Activated CD8-positive, alpha-beta T cell treated with anti-CD3 and anti-CD28 coated beads for 36 hours (primary cell): ENCODE results near the gene NCOA1. TPM values are rescaled to one million over a fixed set of nuclear protein-coding genes. Genes with fewer than 3 reads are reported as not detected.

Experiments
- ATAC-seq: fragments of 200-7000 bp; cut with Tn5 transposase; one replicate; pipeline ENCODE4 v1.10.0; 2021; ENCODE audit warnings: mild to moderate bottlenecking, moderate library complexity
- CTCF ChIA-PET: fragments of 350-600 bp; sonication (Branson Sonifier 250); formaldehyde crosslinking; loops from one replicate; lab custom pipeline; 2021; ENCODE audit warnings: antibody characterized with exemption; lab: Charles Lee
- POLR2A ChIA-PET: fragments of 350-600 bp; sonication (Branson Sonifier 250); formaldehyde crosslinking; loops from one replicate; lab custom pipeline; 2021; ENCODE audit warnings: antibody characterized with exemption; lab: Charles Lee
- DNase-seq: peaks from one replicate; pipeline ENCODE4 v3.0.0-alpha.2; 2020
- H3K27ac Mint-ChIP-seq: one replicate; pipeline ENCODE4 v1.8.0; 2021; ENCODE audit warnings: mild to moderate bottlenecking, mixed read lengths
- H3K27me3 Mint-ChIP-seq: one replicate; pipeline ENCODE4 v1.8.0; 2021; ENCODE audit warnings: mixed read lengths
- H3K36me3 Mint-ChIP-seq: one replicate; pipeline ENCODE4 v1.8.0; 2021; ENCODE audit warnings: low read depth, mixed read lengths
- H3K4me1 Mint-ChIP-seq: one replicate; pipeline ENCODE4 v1.8.0; 2021; ENCODE audit warnings: low read depth, mixed read lengths
- H3K4me3 Mint-ChIP-seq: one replicate; pipeline ENCODE4 v1.8.0; 2021; ENCODE audit warnings: mild to moderate bottlenecking, moderate library complexity, mixed read lengths
- H3K9me3 Mint-ChIP-seq: one replicate; pipeline ENCODE4 v1.8.0; 2021; ENCODE audit warnings: mixed read lengths
- intact Hi-C: fragments of 100-400 bp; cut with micrococcal nuclease; formaldehyde crosslinking; loops from one replicate; pipeline ENCODE4 v1.10.0; 2022
- total RNA-seq, 2 experiments: library from RNA; stranded (reverse); gene quantifications; one replicate each; pipeline ENCODE4 v1.2.3, GENCODE V29; 2021
- TF ChIP-seq, protein P1 (sequence below): fragments of 200-600 bp; IDR thresholded peaks from one replicate; pipeline ENCODE4 v1.8.0; 2022; ENCODE audit warnings: antibody characterized with exemption, mild to moderate bottlenecking

The NCOA1 gene
- total RNA-seq, 2 experiments from 2014 or later = 16.8 to 17.1 TPM

DNA sequence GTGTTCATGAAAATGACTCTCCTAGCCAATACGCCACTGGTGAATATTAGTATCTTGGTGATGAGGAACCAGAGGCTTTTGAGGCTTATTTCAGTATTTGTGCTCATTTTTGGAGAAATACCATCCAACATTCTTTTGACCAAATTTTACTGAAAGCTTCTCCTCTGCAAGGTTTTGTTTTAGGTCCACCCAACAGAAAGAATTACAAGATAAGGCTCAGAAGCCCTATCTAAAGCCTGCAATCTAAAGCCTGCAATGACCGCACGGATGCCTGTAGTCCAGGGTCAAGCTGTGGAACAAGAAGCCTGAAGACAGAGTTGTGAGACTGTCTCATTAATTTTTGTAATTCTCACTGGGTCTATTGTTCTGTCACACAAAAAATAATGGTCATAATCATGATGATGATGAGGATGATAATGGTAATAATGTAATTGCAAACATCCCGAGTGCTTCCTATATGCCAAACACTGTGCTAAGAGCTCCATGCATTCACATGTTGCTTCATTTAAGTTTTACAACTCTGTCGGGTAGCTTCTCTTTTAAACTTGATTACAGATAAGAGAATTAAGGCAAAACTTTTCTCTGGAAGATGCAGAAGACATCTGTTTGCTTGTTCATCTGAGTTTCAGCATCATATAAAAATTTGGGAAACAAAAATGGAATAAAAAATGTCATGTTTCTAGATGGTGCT lies 33.2 kb upstream of the NCOA1 start:
- H3K9me3 Mint-ChIP-seq = no peaks in the 10 kb centered on the region
- H3K36me3 Mint-ChIP-seq = no peaks in the 10 kb centered on the region
- TF ChIP-seq, protein P1, sequence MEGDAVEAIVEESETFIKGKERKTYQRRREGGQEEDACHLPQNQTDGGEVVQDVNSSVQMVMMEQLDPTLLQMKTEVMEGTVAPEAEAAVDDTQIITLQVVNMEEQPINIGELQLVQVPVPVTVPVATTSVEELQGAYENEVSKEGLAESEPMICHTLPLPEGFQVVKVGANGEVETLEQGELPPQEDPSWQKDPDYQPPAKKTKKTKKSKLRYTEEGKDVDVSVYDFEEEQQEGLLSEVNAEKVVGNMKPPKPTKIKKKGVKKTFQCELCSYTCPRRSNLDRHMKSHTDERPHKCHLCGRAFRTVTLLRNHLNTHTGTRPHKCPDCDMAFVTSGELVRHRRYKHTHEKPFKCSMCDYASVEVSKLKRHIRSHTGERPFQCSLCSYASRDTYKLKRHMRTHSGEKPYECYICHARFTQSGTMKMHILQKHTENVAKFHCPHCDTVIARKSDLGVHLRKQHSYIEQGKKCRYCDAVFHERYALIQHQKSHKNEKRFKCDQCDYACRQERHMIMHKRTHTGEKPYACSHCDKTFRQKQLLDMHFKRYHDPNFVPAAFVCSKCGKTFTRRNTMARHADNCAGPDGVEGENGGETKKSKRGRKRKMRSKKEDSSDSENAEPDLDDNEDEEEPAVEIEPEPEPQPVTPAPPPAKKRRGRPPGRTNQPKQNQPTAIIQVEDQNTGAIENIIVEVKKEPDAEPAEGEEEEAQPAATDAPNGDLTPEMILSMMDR = no peak
- ATAC-seq (no peak), DNase-seq (no peak)
- POLR2A ChIA-PET = no interaction called here
- CTCF ChIA-PET = interaction anchor here (0.6 to 1.4 kb wide), 3 partner anchors 9 to 48 kb away, joined by 3 to 7 read pairs (median 3); no protein-coding TSS in a partner anchor
- no peaks in the 10 kb centered on the region for H3K27me3 Mint-ChIP-seq
- H3K4me1 Mint-ChIP-seq = peaks cover 8% of the 10 kb centered on the region
- H3K27ac Mint-ChIP-seq = no peak overlapping the region
- no peak overlapping the region for H3K4me3 Mint-ChIP-seq
- intact Hi-C loops = no loop called here

DNA sequence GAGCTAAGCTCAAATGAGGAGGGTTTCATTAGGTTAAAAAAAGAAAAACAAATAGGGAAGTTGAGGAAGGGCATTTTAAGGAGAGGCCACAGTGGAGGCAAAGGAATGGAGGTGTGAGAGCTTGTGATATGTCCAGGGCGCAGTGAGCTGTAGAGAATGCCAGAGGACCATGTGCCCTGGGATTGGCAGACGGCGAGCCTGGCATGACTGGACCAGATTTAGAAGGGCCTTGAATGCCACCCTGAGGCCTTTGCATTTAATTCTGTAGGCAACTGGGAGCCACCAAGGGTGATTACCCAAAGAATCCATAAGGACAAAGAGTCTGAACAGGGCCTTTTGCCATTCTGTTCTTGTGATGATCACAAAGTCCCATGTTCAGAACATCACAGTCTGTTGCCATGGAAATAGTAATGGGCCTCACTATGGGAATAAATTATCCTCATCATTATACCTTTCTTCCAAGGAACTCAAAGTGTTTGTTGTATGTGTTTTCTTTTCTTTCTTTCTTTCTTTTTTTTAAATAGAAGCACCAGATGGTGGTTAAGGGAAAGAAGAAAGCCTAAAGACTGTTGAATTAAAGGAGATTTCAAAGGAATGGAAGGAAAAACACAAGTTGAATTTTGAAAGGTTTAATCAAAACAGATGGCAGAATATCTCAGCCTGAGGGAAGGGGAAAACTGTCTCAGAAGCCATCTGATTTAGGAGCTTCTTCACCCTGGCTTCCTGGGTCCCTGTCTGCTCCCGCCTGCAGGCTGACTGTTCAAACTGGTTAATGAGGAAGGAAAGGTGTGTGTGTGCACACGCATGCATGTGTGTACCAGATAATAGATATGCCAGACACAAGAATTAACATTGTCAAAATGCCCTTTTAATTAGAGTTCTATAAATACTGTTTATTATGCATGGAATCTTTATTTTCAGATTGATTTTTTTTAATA lies 31.6 kb upstream of the NCOA1 start:
- Mint-ChIP-seq H3K4me1 (peaks cover 8% of the 10 kb centered on the region), H3K27me3 (no peaks in the 10 kb centered on the region), H3K36me3 (no peaks in the 10 kb centered on the region), H3K27ac (no peak overlapping the region), H3K9me3 (no peaks in the 10 kb centered on the region), H3K4me3 (no peak overlapping the region)
- ChIA-PET POLR2A (no interaction called here), CTCF (interaction anchor here (1.2 kb wide), 1 partner anchor 49 kb away, joined by 3 read pairs; no protein-coding TSS in a partner anchor)
- ATAC-seq (no peak), DNase-seq (no peak)
- intact Hi-C loops = no loop called here
- TF ChIP-seq, protein P1 = no peak

DNA sequence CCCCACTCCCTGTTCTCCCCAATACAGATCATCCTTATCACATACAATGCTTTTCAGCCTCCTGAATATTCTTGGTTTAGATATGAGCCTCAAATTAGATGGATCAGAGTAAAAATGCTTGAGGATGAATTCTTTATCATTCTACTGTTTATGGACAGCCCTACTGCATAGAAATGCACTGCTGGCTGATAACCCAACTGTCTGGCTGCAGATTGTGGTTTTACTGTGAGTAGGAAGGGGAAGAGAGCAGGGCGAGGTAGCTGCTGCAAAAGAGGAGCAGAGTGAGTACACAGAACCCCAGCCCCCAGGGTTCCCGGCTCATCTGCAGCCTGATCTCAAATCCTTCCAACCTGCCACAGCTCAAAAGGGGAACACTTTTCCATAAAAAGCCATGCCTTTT lies 29.4 kb upstream of the NCOA1 start:
- Mint-ChIP-seq H3K4me3 (no peak overlapping the region), H3K36me3 (no peaks in the 10 kb centered on the region), H3K9me3 (no peaks in the 10 kb centered on the region), H3K27me3 (no peaks in the 10 kb centered on the region), H3K4me1 (peaks cover 6% of the 10 kb centered on the region), H3K27ac (no peak overlapping the region)
- ATAC-seq (no peak), DNase-seq (no peak)
- TF ChIP-seq, protein P1 = no peak
- POLR2A ChIA-PET = no interaction called here
- CTCF ChIA-PET = interaction anchor here (1.2 kb wide), 1 partner anchor 40 kb away, joined by 4 read pairs; no protein-coding TSS in a partner anchor
- intact Hi-C loops = no loop called here

DNA sequence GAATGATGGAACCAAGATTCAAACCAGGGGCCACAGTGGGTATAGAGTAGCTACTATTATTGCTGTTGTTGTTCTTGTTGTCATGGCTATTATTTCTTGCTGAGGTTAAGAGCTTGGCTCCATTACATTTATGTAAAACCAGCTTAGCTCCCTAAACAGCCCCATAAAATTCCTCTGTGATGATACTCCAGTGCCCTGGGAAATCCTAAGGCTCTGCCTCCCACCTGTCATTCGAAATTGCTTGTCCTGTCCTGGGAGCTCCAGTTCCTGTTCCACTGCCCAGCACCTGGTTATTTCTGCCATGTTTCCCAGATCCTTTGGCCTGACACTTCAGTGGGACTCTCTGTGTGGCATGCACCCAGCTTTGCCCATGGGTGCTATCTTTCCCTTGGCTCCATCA lies 27.8 kb upstream of the NCOA1 start:
- POLR2A ChIA-PET = no interaction called here
- DNase-seq (no peak), ATAC-seq (no peak)
- intact Hi-C loops = no loop called here
- CTCF ChIA-PET = interaction anchor here (1.2 kb wide), 1 partner anchor 9 kb away, joined by 3 read pairs; no protein-coding TSS in a partner anchor
- Mint-ChIP-seq H3K27ac (no peak overlapping the region), H3K27me3 (no peaks in the 10 kb centered on the region), H3K4me1 (no peaks in the 10 kb centered on the region), H3K4me3 (no peak overlapping the region), H3K9me3 (no peaks in the 10 kb centered on the region), H3K36me3 (no peaks in the 10 kb centered on the region)
- TF ChIP-seq, protein P1 = no peak
